GM12878 (cell line): ENCODE measurements around the gene CACNG4. TPM values are rescaled to one million over a fixed set of nuclear protein-coding genes. Genes with fewer than 3 reads are reported as not detected.

ENCODE experiments used
- BRCA1 ChIP-seq: IDR thresholded peaks from 2 replicates; pipeline ENCODE4 v1.6.1; 2011; ENCODE audit warnings: low read depth, low read length, improper control_type of control experiment
- CEBPZ ChIP-seq: fragments of 150-350 bp; IDR thresholded peaks from 2 replicates; pipeline ENCODE4 v1.6.1; 2016; ENCODE audit warnings: low read depth, low read length
- E2F8 ChIP-seq: fragments of 450-650 bp; IDR thresholded peaks from 2 replicates; pipeline ENCODE4 v1.6.1; 2018; ENCODE audit warnings: mild to moderate bottlenecking, low read depth, moderate library complexity; ENCODE audit not compliant: partially characterized antibody
- HDAC2 ChIP-seq: fragments of 200-600 bp; sonication (generic); IDR thresholded peaks from 2 replicates; pipeline ENCODE4 v1.6.1; 2017
- KDM1A ChIP-seq: fragments of 200-600 bp; sonication (generic); IDR thresholded peaks from 2 replicates; pipeline ENCODE4 v1.6.1; 2016; ENCODE audit warnings: borderline replicate concordance
- MYB ChIP-seq: fragments of 150-350 bp; IDR thresholded peaks from 2 replicates; pipeline ENCODE4 v1.6.1; 2014; ENCODE audit warnings: mild to moderate bottlenecking, low read depth, low read length, borderline replicate concordance
- RB1 ChIP-seq: fragments of 450-650 bp; formaldehyde crosslinking; IDR thresholded peaks from 2 replicates; pipeline ENCODE4 v1.6.1; 2017; ENCODE audit warnings: mild to moderate bottlenecking, borderline replicate concordance
- RCOR1 ChIP-seq: conservative IDR thresholded peaks from 2 replicates; pipeline ENCODE4 v1.6.1; 2012; ENCODE audit warnings: low read depth, low read length, improper control_type of control experiment
- TARDBP ChIP-seq: IDR thresholded peaks from 2 replicates; pipeline ENCODE4 v1.6.1; 2016; ENCODE audit warnings: borderline replicate concordance
- USF2 ChIP-seq: IDR thresholded peaks from 2 replicates; pipeline ENCODE4 v1.6.1; 2011; ENCODE audit warnings: low read depth, low read length, improper control_type of control experiment, borderline replicate concordance
- ZBTB11 ChIP-seq: fragments of 450-650 bp; formaldehyde crosslinking; IDR thresholded peaks from 2 replicates; pipeline ENCODE4 v1.5.0; 2022; ENCODE audit warnings: mild to moderate bottlenecking, missing genetic modification characterization
- ZNF274 ChIP-seq: IDR thresholded peaks from one replicate; pipeline ENCODE4 v1.8.0; 2011; ENCODE audit not compliant: insufficient read length, insufficient read depth
- polyA plus RNA-seq, 11 experiments: library from polyadenylated mRNA; depleted of rRNA in 4 of 11; unstranded in 6 of 11; stranded (reverse) in 5 of 11; fragments of >200 nt; fragmentation: Nextera tagmentation in 4 of 11; fragmentation: Illumina TruSeq in 1 of 11; extraction: Ambion mirVana in 4 of 11; extraction: Trizol in 1 of 11; gene quantifications; 1 replicate in 1 of 11; 2 replicates in 10 of 11; pipeline versions ENCODE4 v1.2.1 to v1.2.3, GENCODE V29; 2011 to 2016; ENCODE audit warnings: inconsistent platforms in 2 of 11, missing spikeins in 2 of 11, low read depth in 1 of 11
- total RNA-seq, 4 experiments: library from RNA; depleted of rRNA in 3 of 4; stranded (reverse); fragments of >200 nt in 3 of 4; fragmentation: Illumina TruSeq in 1 of 4; extraction: Trizol in 1 of 4; gene quantifications; 2 replicates each; pipeline versions ENCODE4 v1.2.1 to v1.2.3, GENCODE V29; 2013 to 2021
- TF ChIP-seq, protein P1 (sequence below): fragments of 450-650 bp; formaldehyde crosslinking; IDR thresholded peaks from 2 replicates; pipeline ENCODE4 v1.4.0; 2022; ENCODE audit warnings: mild to moderate bottlenecking, moderate library complexity

Gene CACNG4
- total and polyA plus RNA-seq, 10 of the 15 experiments (the other 5 are each of a cell fraction or from before 2014, with no cell fraction given) = 0.08 TPM; not detected in 8

- TF ChIP-seq USF2 (no peak), CEBPZ (no peak), HDAC2 (no peak), KDM1A (no peak), TARDBP (no peak), RCOR1 (no peak), BRCA1 (no peak), E2F8 (no peak), MYB (no peak), ZNF274 (no peak), ZBTB11 (no peak), RB1 (no peak)
- TF ChIP-seq, protein P1, sequence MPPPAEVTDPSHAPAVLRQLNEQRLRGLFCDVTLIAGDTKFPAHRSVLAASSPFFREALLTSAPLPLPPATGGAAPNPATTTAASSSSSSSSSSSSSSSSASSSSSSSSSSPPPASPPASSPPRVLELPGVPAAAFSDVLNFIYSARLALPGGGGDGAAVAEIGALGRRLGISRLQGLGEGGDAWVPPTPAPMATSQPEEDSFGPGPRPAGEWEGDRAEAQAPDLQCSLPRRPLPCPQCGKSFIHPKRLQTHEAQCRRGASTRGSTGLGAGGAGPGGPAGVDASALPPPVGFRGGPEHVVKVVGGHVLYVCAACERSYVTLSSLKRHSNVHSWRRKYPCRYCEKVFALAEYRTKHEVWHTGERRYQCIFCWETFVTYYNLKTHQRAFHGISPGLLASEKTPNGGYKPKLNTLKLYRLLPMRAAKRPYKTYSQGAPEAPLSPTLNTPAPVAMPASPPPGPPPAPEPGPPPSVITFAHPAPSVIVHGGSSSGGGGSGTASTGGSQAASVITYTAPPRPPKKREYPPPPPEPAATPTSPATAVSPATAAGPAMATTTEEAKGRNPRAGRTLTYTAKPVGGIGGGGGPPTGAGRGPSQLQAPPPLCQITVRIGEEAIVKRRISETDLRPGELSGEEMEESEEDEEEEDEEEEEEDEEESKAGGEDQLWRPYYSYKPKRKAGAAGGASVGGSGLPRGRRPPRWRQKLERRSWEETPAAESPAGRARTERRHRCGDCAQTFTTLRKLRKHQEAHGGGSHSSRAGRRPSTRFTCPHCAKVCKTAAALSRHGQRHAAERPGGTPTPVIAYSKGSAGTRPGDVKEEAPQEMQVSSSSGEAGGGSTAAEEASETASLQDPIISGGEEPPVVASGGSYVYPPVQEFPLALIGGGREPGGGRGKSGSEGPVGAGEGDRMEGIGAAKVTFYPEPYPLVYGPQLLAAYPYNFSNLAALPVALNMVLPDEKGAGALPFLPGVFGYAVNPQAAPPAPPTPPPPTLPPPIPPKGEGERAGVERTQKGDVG (CRISPR knock-in tag) = no peak
These were observed 70.9 kb downstream of the CACNG4 start (continued) for GRCh38 chr17:67035131-67036083.
